ENCODE results near the gene LACTB. TPM values are rescaled to one million over a fixed set of nuclear protein-coding genes. Genes with fewer than 3 reads are reported as not detected.
A peak's percentile ranks its signal among the peaks of the same experiment; 100 is the strongest.

LACTB gene
- total and polyA plus RNA-seq, 2 of the 13 experiments (the other 11 are each of a cell fraction or from before 2014, with no cell fraction given), result 14.8 to 23.0 TPM

DNA sequence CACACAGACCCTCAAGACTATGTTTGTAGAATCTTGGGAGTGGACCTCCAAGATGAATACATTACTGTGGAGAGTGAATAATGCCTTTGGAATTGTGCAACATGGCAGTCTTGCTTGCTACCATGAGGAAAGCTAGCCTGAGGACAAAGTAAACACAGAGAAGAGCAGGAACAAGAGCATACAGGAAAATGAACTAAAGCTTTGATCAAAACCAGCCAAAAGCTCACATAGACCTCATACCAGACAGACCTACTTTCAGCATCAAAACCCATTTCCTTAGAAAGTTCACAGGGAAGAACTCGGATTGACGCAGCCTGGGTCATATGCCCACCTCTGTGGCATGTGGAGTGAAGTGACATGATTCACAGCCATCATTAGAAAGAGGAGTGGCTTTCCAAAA is 64.4 kb downstream of the LACTB start (continued):
- TF ChIP-seq AHR (CRISPR knock-in tag; IDR thresholded peaks at IDR 0.05) (no peak), ZNF672 (CRISPR knock-in tag; IDR thresholded peaks at IDR 0.05) (no peak), MED8 (CRISPR knock-in tag; IDR thresholded peaks at IDR 0.05; ENCODE audit: insufficient replicate concordance) (no peak), ZNF598 (CRISPR knock-in tag; IDR thresholded peaks at IDR 0.05; ENCODE audit: borderline replicate concordance) (no peak), TFDP2 (CRISPR knock-in tag; IDR thresholded peaks at IDR 0.05) (no peak), CEBPG (CRISPR knock-in tag; IDR thresholded peaks at IDR 0.05) (peak; percentile 86), PHF8 (CRISPR knock-in tag; IDR thresholded peaks at IDR 0.05) (no peak), ZNF276 (CRISPR knock-in tag; IDR thresholded peaks at IDR 0.05; ENCODE audit: low read depth) (no peak), HNRNPH1 (optimal IDR thresholded peaks at IDR 0.05; ENCODE audit: low read depth, low read length) (no peak), MBNL3 (CRISPR knock-in tag; conservative IDR thresholded peaks at IDR 0.05) (no peak), KMT2B (CRISPR knock-in tag; IDR thresholded peaks at IDR 0.05) (peak; percentile 42; the same call in 1 of the 2 replicates), AKNA (CRISPR knock-in tag; IDR thresholded peaks at IDR 0.05; ENCODE audit: borderline replicate concordance) (no peak), ZNF737 (CRISPR knock-in tag; IDR thresholded peaks at IDR 0.05; ENCODE audit: borderline replicate concordance) (no peak), FOSL2 (CRISPR knock-in tag; IDR thresholded peaks at IDR 0.05) (peak; percentile 41; the same call in 1 of the 2 replicates)
- TF ChIP-seq, protein P1, sequence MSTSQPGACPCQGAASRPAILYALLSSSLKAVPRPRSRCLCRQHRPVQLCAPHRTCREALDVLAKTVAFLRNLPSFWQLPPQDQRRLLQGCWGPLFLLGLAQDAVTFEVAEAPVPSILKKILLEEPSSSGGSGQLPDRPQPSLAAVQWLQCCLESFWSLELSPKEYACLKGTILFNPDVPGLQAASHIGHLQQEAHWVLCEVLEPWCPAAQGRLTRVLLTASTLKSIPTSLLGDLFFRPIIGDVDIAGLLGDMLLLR (CRISPR knock-in tag; IDR thresholded peaks at IDR 0.05), result no peak
- TF ChIP-seq, protein P2, sequence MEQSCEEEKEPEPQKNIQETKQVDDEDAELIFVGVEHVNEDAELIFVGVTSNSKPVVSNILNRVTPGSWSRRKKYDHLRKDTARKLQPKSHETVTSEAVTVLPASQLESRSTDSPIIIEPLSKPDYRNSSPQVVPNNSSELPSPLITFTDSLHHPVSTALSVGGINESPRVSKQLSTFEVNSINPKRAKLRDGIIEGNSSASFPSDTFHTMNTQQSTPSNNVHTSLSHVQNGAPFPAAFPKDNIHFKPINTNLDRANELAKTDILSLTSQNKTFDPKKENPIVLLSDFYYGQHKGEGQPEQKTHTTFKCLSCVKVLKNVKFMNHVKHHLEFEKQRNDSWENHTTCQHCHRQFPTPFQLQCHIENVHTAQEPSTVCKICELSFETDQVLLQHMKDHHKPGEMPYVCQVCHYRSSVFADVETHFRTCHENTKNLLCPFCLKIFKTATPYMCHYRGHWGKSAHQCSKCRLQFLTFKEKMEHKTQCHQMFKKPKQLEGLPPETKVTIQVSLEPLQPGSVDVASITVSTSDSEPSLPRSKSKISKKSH (CRISPR knock-in tag; IDR thresholded peaks at IDR 0.05; ENCODE audit: borderline replicate concordance), result no peak
- TF ChIP-seq, protein P3, sequence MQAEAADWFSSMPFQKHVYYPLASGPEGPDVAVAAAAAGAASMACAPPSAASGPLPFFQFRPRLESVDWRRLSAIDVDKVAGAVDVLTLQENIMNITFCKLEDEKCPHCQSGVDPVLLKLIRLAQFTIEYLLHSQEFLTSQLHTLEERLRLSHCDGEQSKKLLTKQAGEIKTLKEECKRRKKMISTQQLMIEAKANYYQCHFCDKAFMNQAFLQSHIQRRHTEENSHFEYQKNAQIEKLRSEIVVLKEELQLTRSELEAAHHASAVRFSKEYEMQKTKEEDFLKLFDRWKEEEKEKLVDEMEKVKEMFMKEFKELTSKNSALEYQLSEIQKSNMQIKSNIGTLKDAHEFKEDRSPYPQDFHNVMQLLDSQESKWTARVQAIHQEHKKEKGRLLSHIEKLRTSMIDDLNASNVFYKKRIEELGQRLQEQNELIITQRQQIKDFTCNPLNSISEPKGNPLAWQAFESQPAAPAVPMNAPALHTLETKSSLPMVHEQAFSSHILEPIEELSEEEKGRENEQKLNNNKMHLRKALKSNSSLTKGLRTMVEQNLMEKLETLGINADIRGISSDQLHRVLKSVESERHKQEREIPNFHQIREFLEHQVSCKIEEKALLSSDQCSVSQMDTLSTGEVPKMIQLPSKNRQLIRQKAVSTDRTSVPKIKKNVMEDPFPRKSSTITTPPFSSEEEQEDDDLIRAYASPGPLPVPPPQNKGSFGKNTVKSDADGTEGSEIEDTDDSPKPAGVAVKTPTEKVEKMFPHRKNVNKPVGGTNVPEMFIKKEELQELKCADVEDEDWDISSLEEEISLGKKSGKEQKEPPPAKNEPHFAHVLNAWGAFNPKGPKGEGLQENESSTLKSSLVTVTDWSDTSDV (CRISPR knock-in tag; IDR thresholded peaks at IDR 0.05), result no peak

Data from HepG2 (cell line).